GM19324 (cell line): Measurements from ENCODE around the gene FSTL4.

ENCODE experiments used
- ATAC-seq: cut with Tn5 transposase; IDR thresholded peaks from one replicate; pipeline ENCODE4 v1.9.1; 2021; ENCODE audit warnings: mild to moderate bottlenecking, moderate library complexity; ENCODE audit not compliant: unreplicated experiment, low FRiP score

Gene FSTL4

DNA sequence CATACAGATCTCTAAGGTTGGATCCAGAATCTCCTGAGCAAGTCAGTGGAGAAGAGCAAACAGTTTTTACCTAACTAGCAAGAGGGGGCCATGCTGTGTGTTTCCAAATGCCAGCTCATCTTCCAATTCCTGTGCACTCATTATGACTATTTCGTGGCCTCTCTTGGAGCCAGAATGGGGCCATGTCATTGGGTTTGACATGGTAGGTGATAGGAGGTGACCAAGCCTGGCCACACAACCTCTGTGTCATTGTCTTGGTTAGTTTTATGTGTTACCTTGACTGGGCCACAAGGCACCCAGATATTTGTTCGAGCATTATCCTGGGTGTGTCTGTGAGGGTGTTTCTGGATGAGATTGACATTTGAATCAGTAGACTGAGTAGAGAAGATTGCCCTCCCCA, 354.4 kb downstream of the FSTL4 start:
- no peak for ATAC-seq

DNA sequence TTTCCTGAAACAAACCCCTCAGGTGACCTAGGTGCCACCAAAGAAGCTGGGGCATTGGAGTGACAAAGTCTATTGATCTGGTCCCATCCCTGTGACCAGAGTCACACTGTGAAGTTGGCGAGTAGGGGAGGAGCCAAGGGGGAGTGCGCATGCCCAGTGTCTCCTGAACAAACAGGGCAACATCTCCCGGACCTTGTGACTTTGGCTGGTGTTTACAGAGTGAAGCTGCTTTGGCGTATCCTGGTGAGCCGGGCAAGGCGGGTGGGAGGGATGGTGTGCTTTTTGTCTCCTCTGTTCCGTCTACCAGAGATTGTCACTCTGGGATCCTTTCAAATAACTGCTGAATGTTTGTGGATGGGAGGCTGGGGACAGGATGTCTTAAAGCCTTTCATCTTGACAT, 356.1 kb downstream of the FSTL4 start:
- no peak for ATAC-seq

DNA sequence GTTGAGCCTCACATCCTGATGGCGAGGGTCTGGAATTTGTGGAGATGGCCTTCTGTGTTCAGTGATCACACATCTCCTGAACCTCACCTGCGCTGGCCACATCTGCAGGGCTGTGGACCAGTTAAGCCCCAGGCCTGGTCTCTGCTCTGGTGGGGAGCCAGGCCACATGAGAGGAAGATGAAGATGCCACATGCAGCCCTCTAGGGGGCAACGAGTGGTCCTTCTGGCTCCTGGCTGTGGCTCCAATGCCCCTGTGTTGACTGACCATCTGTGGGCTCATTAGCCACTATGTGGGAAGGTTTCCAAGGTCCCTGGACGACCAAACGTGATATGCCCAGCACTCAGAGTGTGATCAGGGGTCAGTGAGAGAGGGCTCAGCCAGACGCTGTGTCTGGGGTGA, 357.5 kb downstream of the FSTL4 start:
- no peak for ATAC-seq

DNA sequence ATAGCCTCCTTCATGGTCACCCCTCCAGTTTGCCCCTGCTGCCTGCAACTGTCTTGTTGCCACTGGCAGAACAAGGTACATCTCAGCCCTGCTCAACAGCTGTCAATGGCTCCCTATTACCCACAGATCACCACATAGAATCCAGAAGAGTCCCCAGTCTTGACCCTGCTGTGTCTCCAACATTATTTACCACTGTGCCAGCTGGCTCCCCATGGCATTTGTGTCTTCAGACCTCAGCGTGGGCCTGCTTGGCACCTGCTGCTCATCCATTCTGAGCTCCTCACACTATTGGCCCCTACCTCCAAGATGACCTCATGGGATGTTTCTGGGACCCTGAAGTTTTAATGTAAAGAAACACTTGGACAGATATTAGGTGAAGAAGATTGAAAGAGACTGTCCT, 358.7 kb downstream of the FSTL4 start:
- ATAC-seq = no peak

DNA sequence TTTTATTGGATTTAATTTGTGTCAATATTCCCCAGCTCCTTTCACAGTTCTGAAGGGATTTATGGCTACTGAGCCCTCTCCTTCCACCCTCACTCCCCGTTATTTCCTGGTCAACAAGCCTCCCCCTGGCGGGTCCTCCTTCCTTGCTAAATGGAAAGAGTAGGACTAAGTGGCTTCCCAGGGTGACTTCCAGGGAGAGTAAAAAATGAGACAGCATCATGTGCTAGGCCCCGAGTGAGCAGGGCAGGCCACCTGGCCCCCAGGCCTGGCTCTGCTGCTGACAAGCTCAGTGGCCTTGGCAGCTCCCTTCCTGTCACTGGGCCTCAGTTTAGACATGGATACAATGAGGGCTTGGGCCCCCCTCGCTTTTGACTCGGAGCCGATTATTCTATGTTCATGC, 359.3 kb downstream of the FSTL4 start:
- no peak for ATAC-seq

DNA sequence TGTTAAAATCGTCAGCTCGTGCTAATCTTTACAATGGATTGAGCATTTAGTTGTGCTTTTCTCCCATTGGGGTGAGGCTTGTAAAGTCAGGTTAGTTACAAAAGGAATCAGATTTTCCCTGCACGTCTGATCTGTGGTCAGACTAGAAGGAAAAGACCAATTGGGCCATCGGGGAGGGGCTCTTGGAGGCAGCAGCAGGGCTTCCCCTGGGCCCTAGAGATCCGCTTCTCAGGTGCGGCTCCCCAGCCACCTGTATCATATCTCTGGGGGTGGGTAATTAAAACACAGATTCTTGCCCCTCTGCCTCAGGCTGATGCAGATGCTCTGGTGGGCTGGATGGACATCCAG, 360.2 kb downstream of the FSTL4 start:
- ATAC-seq = no peak

DNA sequence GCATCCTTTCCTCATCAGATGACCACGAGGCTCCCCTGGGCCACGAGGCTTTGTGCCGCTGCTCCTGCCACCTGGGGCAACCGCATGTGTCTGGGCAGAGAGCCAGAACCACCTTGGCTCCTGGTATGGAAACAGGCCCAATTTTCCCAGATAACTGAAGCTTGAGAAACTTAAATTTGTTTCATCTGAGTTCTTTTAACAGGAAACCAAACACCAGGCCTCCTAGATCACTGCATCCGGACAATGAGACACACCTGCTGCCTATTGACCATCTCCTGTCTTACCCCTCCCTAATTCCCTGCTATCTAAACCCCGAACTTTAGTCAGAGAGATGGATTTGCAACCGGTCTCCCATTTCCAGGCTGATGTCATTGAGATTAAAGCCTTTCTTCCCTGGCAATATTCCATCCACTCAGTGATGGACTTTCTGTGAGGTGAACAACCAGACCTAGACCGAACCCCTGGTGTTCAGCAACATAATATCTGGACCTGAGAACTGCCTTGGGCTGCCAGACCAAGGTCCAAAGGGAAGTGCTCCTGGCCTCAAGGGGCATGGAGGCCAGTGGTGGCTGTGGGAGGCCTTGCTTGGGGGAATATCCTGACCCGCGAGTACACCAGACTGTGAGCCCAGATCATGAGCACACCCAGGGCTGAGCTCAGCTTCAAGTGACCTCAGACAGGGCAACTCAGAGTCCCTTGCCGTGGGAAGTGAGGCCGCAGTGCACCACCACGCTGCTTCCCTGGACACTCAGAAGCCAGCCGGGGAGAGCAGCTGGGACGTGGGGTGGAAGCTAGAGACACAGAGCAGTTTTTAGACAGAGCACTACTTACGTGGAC, 360.8 kb downstream of the FSTL4 start:
- ATAC-seq = no peak

DNA sequence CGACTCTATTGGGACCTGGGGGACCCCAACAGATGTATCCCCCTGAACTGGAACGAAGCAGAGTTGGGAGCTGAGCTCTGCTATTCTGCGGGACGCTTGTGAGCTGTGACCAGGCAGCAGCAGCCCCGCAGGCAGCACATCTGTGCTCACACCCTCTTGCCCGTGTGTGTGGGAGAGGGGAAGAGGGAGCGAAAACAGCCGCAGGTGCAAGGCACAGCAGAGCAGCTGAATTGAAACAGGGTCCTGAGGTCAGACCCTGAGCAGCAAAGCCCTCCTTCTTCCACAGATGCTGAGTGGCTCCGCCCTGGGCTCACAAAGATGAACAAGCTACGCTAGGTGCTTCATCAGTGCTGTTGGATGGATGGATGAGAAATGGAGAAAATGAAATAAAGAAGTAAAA, 361.8 kb downstream of the FSTL4 start:
- peak; percentile 69 for ATAC-seq

DNA sequence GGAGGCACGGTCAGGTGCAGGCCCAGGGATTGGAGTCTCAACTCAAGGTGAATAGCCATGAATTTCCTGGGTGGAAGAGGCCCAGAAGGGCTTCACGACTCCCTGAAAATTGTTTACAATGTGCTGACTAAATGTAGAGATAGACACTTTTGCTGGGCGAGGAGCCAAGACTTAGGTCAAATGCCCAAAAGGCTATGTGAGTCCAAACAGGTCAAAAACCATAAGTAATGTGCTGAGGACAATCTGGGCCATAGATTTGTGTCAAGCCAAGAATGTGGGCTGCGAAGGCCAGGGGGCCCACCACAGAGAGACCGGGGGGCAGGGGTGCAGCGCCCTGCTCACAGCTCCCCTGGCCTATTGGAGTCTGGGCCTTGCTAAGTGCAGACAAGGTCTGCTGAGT, 362.7 kb downstream of the FSTL4 start:
- no peak for ATAC-seq

DNA sequence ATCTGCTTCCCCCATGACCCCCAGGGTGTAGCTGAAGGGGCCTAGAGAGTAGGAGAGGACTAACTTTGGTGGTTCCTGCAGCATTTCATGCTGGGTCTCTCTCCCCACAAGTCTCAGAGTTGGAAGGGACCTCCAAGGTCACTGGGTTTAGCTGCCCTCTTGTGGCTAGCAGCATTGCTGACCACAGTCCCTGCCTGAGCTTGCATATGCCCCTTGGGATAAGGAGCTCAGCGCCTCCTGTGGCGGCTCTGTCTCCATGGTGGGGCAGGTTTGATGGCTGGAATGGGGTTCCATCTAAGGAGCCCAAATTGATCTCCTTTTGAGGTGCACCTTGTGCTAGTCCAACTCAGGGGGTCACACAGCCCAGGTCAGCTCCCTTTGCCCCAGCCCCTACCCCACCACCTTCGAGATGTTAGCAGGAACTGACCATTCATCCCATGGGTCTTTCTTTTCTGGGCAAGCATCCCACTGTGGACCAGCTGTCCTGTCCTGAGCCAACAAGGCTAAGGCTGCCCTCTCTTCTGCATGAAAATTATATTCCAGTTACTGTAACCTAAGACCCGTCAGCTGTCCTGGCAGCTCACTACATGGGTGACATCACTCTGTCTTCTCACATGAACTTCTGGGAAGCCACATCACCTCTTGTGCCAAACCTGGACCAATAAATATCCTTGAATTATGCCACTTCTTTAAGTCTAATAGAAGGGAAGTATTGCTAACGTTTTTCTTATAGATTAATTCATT, 364.3 kb downstream of the FSTL4 start:
- no peak for ATAC-seq

DNA sequence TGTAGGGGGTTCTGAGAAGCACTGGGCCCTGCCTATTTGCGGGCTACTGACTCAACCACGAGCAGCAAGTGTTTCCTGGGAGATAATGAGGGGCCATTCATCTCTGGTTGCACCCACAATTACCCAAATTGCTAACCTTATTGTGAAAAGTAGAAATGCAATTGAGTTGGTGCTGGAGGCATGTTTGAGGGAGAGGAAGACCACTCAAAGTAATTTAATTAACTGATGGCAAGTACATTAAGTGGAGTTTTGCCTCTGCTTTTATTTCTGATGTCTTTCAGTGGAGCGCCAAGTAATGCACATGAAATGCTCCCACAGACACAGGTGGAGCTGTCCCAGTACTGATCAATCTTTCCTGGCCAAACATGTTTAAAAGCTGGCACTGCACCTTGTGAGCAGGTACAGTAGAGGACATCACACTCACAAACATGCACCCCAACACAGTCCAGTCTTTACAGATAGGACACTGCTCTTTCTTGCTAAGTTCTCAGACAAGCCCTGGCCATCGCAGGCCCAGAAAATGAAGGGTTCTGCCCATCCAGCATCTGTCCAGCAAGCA, 365.1 kb downstream of the FSTL4 start:
- ATAC-seq = no peak

DNA sequence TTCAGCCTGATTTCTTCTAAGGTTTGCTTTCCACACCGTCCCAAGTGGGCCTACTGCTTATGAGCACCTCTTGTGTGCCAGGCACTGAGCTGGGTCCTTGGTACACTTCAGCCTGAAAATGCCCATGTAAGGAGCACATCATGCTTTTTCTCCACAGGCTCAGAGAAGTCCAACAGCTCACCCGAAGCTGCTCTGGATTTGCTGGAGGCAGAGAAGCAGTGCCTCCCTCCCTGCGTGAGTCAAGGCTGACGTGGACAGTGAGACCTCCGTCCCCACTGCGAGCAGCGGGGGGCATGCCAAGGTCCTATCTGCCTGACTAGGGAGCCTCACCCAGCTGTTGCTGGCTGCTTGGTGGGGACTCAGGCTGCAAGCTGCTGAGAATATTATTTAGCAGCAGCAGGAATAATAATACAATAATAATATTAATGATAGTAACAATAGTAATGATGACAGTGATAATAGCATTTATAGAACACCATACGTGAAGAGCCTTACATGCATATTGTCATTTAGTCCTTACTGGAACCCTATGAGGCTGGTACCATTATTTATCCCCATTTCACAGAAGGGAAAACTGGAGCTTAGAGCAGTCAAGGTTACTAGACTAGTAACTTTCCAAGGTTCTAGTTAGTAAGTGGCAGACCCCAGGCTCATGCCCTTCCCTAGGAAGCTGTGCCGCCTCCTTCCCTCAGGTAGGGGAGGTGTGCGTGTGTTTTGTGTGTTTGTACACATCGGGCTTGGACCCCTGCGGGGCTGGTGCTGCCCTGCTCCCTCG, 365.8 kb downstream of the FSTL4 start:
- no peak for ATAC-seq

DNA sequence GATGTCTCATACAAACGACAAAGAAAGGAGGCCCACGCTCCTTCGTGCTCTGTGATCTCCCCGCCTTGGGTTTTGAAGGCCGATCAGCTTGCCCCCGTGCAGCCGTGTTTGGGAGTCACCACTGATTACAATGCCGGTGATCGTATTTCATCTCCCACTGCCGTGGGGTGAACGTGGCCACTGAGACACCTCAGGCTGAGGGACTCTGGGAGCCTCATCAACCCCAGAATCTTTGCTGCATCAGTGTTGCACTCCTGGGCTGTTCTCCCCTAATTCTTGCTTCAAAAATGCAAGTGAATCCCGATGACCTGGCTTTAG, 366.3 kb downstream of the FSTL4 start:
- ATAC-seq = no peak

DNA sequence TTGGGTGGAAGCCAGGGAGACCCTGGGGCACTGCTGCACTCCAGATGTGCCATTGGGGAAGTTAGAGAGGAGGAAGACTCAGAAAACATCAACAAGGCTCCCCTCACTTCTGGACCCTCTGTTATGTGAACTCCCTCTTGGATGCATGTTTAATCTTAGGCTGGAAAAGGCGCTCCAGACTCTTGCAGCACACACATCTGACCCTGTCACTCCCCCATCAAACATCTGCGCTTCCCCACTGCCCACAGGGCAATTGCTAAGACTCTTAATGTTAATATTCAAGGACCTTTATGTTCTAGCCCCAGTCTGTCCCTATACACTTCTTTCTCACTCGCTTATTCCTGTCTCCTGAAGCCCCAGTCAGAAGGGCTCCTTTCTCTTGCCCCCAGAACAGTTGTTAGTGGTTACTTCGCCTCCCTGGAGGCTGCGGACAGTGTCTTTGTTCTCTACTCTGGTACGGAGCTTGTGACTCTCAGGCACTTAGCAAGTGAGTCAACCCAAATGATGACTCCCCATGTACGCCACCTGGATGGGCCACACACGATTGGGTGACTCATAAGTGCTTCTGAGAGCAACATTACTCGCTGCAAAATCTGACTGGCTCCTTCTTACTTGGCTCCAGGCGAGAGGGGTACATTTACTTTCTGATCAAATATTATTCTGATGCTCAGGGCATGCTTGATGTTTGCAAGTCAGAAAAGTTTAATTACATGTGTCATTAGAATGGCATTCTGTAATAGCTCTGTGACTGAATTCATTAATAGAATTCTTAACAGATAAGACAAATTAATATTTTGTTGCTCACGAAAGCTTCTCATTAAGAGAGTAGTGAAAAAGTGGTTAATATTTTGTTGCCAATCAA, 366.9 kb downstream of the FSTL4 start:
- ATAC-seq = no peak

DNA sequence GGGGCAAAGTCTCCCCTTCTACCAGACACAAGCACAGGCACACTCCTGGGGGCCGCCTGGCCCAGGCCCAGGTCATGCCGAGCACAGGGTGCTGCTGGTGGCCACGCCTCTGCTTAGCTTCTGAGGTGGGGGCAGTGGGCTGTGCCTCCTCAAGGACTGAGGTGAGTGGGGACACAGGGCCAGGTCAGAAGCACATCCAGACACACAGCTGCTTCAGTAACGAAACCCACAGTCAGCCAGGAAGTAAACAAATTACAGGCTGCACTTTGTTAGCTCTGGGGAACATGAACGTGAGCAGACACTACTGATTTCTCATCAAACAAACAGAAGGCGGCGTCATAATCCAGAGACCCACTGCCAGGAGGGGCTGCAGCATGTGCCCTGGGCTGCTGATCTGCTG, 368.1 kb downstream of the FSTL4 start:
- ATAC-seq = peak; percentile 58

DNA sequence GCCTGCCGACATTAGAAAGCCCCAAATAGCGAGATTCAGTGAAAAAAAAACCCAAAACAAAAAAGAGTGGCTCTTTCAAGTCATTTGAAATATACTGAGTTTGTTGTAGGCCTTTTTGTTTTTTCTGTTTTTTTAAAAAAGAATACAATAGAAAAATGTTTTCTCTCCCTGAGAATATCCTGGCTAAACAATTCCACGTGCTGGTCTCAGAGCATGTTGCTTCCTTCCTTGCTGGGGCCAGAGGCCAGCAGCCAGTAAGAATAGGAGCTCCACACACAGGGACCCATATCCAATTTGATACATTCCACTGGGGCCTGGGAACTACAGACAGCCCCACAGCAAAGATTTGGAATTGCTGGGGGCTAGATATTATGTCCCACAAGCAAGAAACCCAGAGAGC, 369.1 kb downstream of the FSTL4 start:
- ATAC-seq = no peak

DNA sequence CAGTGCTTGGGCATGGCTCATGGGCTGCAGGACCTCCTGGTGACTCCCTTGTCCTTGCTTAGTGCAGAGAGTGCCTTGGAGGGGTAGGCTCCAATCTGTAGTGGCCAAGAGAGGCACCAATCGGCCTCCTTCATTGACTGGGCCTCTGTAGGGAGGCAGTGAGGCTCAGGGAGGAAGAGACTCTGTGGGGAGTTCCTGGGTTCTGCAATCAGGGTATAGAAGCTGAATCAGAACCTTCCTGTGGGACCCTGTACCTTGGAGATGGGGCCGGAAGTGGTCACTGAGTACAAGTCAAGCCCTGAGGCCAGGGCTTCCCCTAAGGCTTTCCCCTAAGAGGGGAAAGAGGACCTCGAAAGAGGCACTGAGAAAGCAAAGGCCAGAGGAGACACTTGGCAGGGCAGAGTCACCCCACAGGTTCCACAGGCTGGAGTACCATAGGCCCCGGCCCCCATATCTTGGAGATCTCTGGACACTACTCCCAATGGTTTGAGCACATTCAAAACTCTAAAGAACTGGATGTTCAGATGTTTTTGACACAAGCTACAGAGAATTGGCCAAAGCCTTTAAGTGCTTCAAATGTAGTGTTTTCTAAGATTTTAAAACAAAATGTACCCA, 370.0 kb downstream of the FSTL4 start:
- ATAC-seq = no peak

DNA sequence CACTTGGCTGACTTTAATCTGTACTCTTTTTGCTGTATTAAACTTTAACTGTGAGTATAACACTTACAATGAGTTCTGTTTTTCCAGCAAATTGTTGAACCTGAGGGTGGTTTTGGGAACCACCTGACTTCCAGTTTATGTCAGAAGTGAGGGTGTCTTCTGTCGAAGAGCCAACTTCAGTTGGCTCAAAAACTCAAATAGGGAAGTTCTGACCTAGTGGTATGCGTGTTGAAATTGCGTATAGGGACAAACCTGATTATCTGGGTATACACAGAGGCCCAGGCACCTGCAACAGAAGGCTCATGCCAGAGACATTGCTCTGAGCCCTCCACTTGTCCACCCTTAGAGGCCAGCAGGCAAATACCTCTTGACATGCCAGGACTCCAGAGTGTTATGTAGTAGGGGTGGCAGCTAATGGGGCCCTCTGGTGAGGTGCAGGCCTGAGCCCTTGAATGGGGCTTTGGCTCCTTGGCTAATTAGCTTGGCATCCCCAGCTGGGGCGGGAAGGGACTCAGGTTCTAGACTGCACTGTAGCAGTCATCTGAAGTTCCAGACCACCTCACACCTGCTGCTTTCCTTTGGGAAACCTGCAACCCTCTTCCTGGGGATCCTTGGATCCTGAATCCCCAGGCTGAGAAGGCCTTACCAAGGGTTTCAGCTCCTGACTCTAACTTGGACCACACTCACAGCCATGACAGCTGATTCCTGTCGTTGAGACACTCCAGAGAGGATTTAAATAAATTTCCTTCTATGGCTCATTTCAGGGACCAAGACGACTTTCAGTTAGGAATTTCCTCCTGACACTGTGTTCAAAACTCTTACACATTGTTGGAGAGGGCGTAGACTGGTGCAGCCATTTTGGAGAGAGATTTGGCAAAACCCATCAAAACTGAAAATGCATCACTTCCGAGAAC, 370.9 kb downstream of the FSTL4 start:
- ATAC-seq = no peak
